GM23248 (cell line): ENCODE data around the gene CENPU. TPM values are rescaled to one million over a fixed set of nuclear protein-coding genes. Genes with fewer than 3 reads are reported as not detected.
"Not testable (repeated sequence)": the region's sequence is repeated elsewhere in the genome, so short reads cannot be mapped to it uniquely, and the experiment has no call there.

Experiments
- DNase-seq: peaks from one replicate; pipeline ENCODE4 v3.0.0-alpha.2; 2015
- H2AFZ ChIP-seq: fragments of 200-600 bp; sonication (generic); 2 replicates; pipeline ENCODE4 v1.6.1; 2016; ENCODE audit warnings: antibody characterized with exemption
- H3F3A ChIP-seq: fragments of 200-600 bp; sonication (generic); 2 replicates; pipeline ENCODE4 v1.6.1; 2016; ENCODE audit warnings: mild to moderate bottlenecking, antibody characterized with exemption, mixed run types; ENCODE audit not compliant: insufficient read depth
- H3K27ac ChIP-seq: fragments of 200-600 bp; sonication (generic); 2 replicates; pipeline ENCODE4 v1.5.1; 2016; ENCODE audit warnings: mild to moderate bottlenecking
- H3K27me3 ChIP-seq: fragments of 200-600 bp; sonication (generic); replicated peaks from 2 replicates; pipeline ENCODE4 v1.6.1; 2016; ENCODE audit warnings: mild to moderate bottlenecking; ENCODE audit not compliant: insufficient read depth
- H3K36me3 ChIP-seq: fragments of 200-600 bp; sonication (generic); 2 replicates; pipeline ENCODE4 v1.6.1; 2016; ENCODE audit warnings: low read depth, mild to moderate bottlenecking
- H3K4me1 ChIP-seq: fragments of 200-600 bp; sonication (generic); 2 replicates; pipeline ENCODE4 v1.6.1; 2016; ENCODE audit warnings: mild to moderate bottlenecking; ENCODE audit not compliant: insufficient read depth
- H3K4me2 ChIP-seq: fragments of 200-600 bp; sonication (generic); one replicate; pipeline ENCODE4 v1.6.1; 2016; ENCODE audit warnings: mild to moderate bottlenecking; ENCODE audit not compliant: unreplicated experiment
- H3K4me3 ChIP-seq: fragments of 200-600 bp; sonication (generic); 2 replicates; pipeline ENCODE4 v1.5.1; 2016; ENCODE audit warnings: mild to moderate bottlenecking
- H3K79me2 ChIP-seq: fragments of 200-600 bp; sonication (generic); 2 replicates; pipeline ENCODE4 v1.6.1; 2016; ENCODE audit warnings: mild to moderate bottlenecking; ENCODE audit not compliant: insufficient read depth
- H3K9ac ChIP-seq: fragments of 200-600 bp; sonication (generic); 2 replicates; pipeline ENCODE4 v1.6.1; 2016; ENCODE audit warnings: mild to moderate bottlenecking
- H3K9me2 ChIP-seq: fragments of 200-600 bp; sonication (generic); 2 replicates; pipeline ENCODE4 v1.6.1; 2016; ENCODE audit warnings: mixed run types, mild to moderate bottlenecking, moderate library complexity; ENCODE audit not compliant: insufficient read depth
- H3K9me3 ChIP-seq: fragments of 200-600 bp; sonication (generic); one replicate; pipeline ENCODE4 v1.6.1; 2017; ENCODE audit warnings: low read depth
- H4K20me1 ChIP-seq: fragments of 200-600 bp; sonication (generic); 2 replicates; pipeline ENCODE4 v1.6.0; 2016; ENCODE audit not compliant: insufficient read depth
- EZH2 ChIP-seq: fragments of 200-600 bp; sonication (generic); IDR thresholded peaks from 2 replicates; pipeline ENCODE4 v1.6.1; 2018; ENCODE audit warnings: antibody characterized with exemption, mild to moderate bottlenecking; ENCODE audit not compliant: insufficient read depth, poor library complexity, severe bottlenecking
- EZH2phosphoT487 ChIP-seq: fragments of 200-600 bp; sonication (generic); IDR thresholded peaks from 2 replicates; pipeline ENCODE4 v1.6.1; 2018; ENCODE audit warnings: antibody characterized with exemption, moderate library complexity, mild to moderate bottlenecking, low read depth; ENCODE audit not compliant: insufficient read depth
- WGBS, 2 experiments: methylation state at CpG; one replicate each; pipeline ENCODE4 v1.1.6; 2015 to 2017; ENCODE audit warnings: low lambda C conversion rate in 2 of 2, low coverage in 1 of 2; ENCODE audit errors: missing lambda C conversion rate in 2 of 2; 5-methylcytosine and 5-hydroxymethylcytosine counted together
- in situ Hi-C: fragments of 300-500 bp; cut with MboI; formaldehyde crosslinking; loops from 2 replicates; pipeline ENCODE4 v1.15.0; 2020
- polyA plus RNA-seq: library from polyadenylated mRNA; unstranded; fragments of >200 nt; fragmentation: Nextera tagmentation; extraction: Ambion mirVana; gene quantifications from 2 replicates; pipeline ENCODE4 v1.2.1, GENCODE V29; 2016
- total RNA-seq: library from RNA; depleted of rRNA; stranded (reverse); fragments of >200 nt; shearing (Covaris generic); gene quantifications from 2 replicates; pipeline ENCODE4 v1.2.3, GENCODE V29; 2014; rRNA removed

The CENPU gene
- total RNA-seq: 8.5 and 13.4 TPM in 2 replicates
- 13.5 and 15.7 TPM in 2 replicates for polyA plus RNA-seq

GRCh38 chr4:184733654-184734524 lies at the start of gene CENPU:
Gene CENPU (minus strand): TSS chr4:184734096. CDS start chr4:184734062, 34 bp downstream.
- Histone ChIP-seq H3K27me3 (no peaks in the 10 kb centered on the region), H3K4me3 (peak within 1 kb of the TSS; percentile 90), H3K9ac (peak within 1 kb of the TSS; percentile 84), H3K36me3 (no peaks in the 10 kb centered on the region), H2AFZ (peak within 1 kb of the TSS; percentile 93), H3K9me2 (no peaks in the 10 kb centered on the region), H3K4me2 (peak within 1 kb of the TSS; percentile 98), H3K27ac (peak within 1 kb of the TSS; percentile 41), H3K9me3 (no peaks in the 10 kb centered on the region), H3K4me1 (0 out of 2 replicates have a peak, but pooled peaks cover 5% of the 10 kb centered on the region), H4K20me1 (no peaks in the 10 kb centered on the region), H3K79me2 (peaks cover 9% of the 10 kb centered on the region; the same call in 1 of the 2 replicates), H3F3A (no peaks in the 10 kb centered on the region)
- in situ Hi-C loops: no loop called here
- DNase-seq: peak; percentile 99
- 0 to 1% methylated on average over 47 to 48 of the region's 69 CpGs for WGBS, 2 experiments
- TF ChIP-seq EZH2 (no peak), EZH2phosphoT487 (no peak)

GRCh38 chr4:184782731-184783373 lies 49.0 kb upstream of the CENPU start:
- Histone ChIP-seq H3K4me1 (no peaks in the 10 kb centered on the region), H3K79me2 (no peaks in the 10 kb centered on the region), H4K20me1 (no peaks in the 10 kb centered on the region), H3K9me3 (no peaks in the 10 kb centered on the region), H3K9me2 (no peaks in the 10 kb centered on the region), H2AFZ (no peak overlapping the region), H3K27ac (no peak overlapping the region), H3K4me2 (no peak overlapping the region), H3K36me3 (0 out of 2 replicates have a peak, but pooled peaks cover 3% of the 10 kb centered on the region), H3F3A (no peaks in the 10 kb centered on the region), H3K4me3 (no peak overlapping the region), H3K27me3 (no peaks in the 10 kb centered on the region), H3K9ac (no peak overlapping the region)
- in situ Hi-C loops: no loop called here
- WGBS, 2 experiments: 91 to 93% methylated on average over 17 of the region's 17 CpGs
- no peak for DNase-seq
- TF ChIP-seq EZH2phosphoT487: no peak
- no peak for TF ChIP-seq EZH2

GRCh38 chr4:184779160-184779559 lies 45.3 kb upstream of the CENPU start:
- H3K79me2 ChIP-seq, H3K4me2 ChIP-seq, H3K9ac ChIP-seq, DNase-seq, H2AFZ ChIP-seq, H3K27ac ChIP-seq, H3K4me3 ChIP-seq, H3K27me3 ChIP-seq, in situ Hi-C loops, H3K9me2 ChIP-seq, H3K4me1 ChIP-seq, H4K20me1 ChIP-seq, H3K9me3 ChIP-seq, H3K36me3 ChIP-seq, H3F3A ChIP-seq: not testable (repeated sequence)
- 98% methylated on average over 4 of the region's 4 CpGs for WGBS, 2 experiments

GRCh38 chr4:184778325-184778724 lies 44.4 kb upstream of the CENPU start:
- no peak overlapping the region for H3K4me2 ChIP-seq
- H3K9ac ChIP-seq: no peak overlapping the region
- H2AFZ ChIP-seq: no peak overlapping the region
- no peaks in the 10 kb centered on the region for H3K9me3 ChIP-seq
- 0 out of 2 replicates have a peak, but pooled peaks cover 3% of the 10 kb centered on the region for H3K36me3 ChIP-seq
- no peaks in the 10 kb centered on the region for H3F3A ChIP-seq
- in situ Hi-C loops: no loop called here
- H3K79me2 ChIP-seq: no peaks in the 10 kb centered on the region
- no peaks in the 10 kb centered on the region for H3K4me1 ChIP-seq
- TF ChIP-seq EZH2phosphoT487: no peak
- TF ChIP-seq EZH2: no peak
- H3K27ac ChIP-seq: no peak overlapping the region
- 79 to 83% methylated on average over 7 to 8 of the region's 8 CpGs for WGBS, 2 experiments
- no peak overlapping the region for H3K4me3 ChIP-seq
- H3K9me2 ChIP-seq: no peaks in the 10 kb centered on the region
- H3K27me3 ChIP-seq: no peaks in the 10 kb centered on the region
- no peaks in the 10 kb centered on the region for H4K20me1 ChIP-seq
- DNase-seq: no peak
